ENCODE results near the gene FAT1. TPM values are rescaled to one million over a fixed set of nuclear protein-coding genes. Genes with fewer than 3 reads are reported as not detected.
A peak's percentile ranks its signal among the peaks of the same experiment; 100 is the strongest.

Gene FAT1
- total RNA-seq, 4 donors from 2014 or later = 321 to 477 (median 380) TPM

DNA sequence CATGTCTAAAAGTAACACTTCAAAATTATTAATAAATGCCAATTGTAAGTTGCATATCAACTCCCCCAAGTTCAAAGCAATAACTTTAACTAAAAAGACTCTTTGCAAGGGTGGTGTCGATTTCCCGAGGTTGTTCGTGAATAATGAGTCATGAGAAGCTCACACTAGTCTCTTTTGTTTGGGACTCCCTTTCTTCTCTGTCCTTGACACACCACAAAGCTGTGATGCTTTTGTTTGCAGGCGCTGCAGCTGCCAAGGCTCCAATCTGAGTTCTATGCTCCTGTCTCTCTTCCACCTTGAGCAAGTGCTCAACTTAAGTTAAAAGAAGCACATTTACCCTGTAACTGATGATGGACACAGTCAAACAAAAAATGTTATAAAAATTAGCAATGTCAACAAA lies 65.9 kb downstream of the FAT1 start:
- TF ChIP-seq, protein P1, sequence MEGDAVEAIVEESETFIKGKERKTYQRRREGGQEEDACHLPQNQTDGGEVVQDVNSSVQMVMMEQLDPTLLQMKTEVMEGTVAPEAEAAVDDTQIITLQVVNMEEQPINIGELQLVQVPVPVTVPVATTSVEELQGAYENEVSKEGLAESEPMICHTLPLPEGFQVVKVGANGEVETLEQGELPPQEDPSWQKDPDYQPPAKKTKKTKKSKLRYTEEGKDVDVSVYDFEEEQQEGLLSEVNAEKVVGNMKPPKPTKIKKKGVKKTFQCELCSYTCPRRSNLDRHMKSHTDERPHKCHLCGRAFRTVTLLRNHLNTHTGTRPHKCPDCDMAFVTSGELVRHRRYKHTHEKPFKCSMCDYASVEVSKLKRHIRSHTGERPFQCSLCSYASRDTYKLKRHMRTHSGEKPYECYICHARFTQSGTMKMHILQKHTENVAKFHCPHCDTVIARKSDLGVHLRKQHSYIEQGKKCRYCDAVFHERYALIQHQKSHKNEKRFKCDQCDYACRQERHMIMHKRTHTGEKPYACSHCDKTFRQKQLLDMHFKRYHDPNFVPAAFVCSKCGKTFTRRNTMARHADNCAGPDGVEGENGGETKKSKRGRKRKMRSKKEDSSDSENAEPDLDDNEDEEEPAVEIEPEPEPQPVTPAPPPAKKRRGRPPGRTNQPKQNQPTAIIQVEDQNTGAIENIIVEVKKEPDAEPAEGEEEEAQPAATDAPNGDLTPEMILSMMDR (IDR thresholded peaks at IDR 0.05) = no peak
- H3K4me1 ChIP-seq = peaks cover 3 to 40% (median 27%) of the 10 kb centered on the region in 4 donors
- H3K4me3 ChIP-seq = no peak overlapping the region
- H3K9me3 ChIP-seq = no peaks in the 10 kb centered on the region
- H3K36me3 ChIP-seq = no peaks in the 10 kb centered on the region
- 52% methylated on average over 4 of the region's 4 CpGs; no CpG with 5 or more reads in 1 of the 2 donors for WGBS, 2 donors (ENCODE audit: low coverage in 1 of 2)
- peak overlapping the region in 1 of 4 donors; percentile 79 for H3K27ac ChIP-seq
- intact Hi-C loops (cut with DNase I; ENCODE audit: low total_unique reads) = loop anchor here (1.0 kb wide), 1 partner anchor 25 kb away; no protein-coding TSS in a partner anchor
- in situ Hi-C loops (cut with MboI; ENCODE audit: low pct_ligation_motif_present in 1 of 4, low pct_unique_long_range_greater_than_20kb in 1 of 4, low sequenced_read_pairs in 3 of 4) = no loop called here
- H3K27me3 ChIP-seq = no peaks in the 10 kb centered on the region
- no peak for DNase-seq

DNA sequence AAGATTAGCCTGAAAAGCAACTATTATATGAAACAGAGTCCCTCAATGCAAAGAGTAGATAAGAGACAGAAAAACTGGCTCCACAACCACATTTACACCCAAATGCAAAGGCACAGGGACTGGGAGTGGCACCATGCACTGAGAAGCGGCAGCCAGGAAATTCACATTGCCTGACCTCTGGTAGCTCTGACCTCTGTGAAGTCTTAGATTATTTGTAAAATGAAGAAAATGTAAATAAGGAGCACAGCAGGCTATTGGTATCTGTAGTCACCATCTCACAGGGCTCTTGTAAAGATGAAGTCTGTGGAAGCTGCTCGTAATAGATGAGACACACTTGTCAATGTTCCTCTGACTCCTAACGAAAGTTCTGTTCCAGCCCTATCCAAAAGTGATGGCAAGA lies 69.7 kb downstream of the FAT1 start:
- TF ChIP-seq, protein P1 (IDR thresholded peaks at IDR 0.05) = no peak
- no peak for TF ChIP-seq POLR2AphosphoS5 (IDR thresholded peaks at IDR 0.05)
- no peak for TF ChIP-seq EP300 (IDR thresholded peaks at IDR 0.05; ENCODE audit: low read depth)
- no peak for TF ChIP-seq POLR2A (IDR thresholded peaks at IDR 0.05)
- 69 to 74% methylated on average over 3 of the region's 3 CpGs for WGBS, 2 donors (ENCODE audit: low coverage in 1 of 2)
- Histone ChIP-seq H3K4me1 (peaks cover 0 to 26% (median 15%) of the 10 kb centered on the region in 4 donors), H3K27ac (no peak overlapping the region), H3K4me3 (no peak overlapping the region), H3K36me3 (peaks cover 0 to 6% (median 0%) of the 10 kb centered on the region in 4 donors), H3K9me3 (no peaks in the 10 kb centered on the region), H3K27me3 (no peaks in the 10 kb centered on the region)
- DNase-seq = no peak
- intact Hi-C loops (cut with DNase I; ENCODE audit: low total_unique reads) (no loop called here), in situ Hi-C loops (cut with MboI; ENCODE audit: low pct_ligation_motif_present in 1 of 4, low pct_unique_long_range_greater_than_20kb in 1 of 4, low sequenced_read_pairs in 3 of 4) (no loop called here)

DNA sequence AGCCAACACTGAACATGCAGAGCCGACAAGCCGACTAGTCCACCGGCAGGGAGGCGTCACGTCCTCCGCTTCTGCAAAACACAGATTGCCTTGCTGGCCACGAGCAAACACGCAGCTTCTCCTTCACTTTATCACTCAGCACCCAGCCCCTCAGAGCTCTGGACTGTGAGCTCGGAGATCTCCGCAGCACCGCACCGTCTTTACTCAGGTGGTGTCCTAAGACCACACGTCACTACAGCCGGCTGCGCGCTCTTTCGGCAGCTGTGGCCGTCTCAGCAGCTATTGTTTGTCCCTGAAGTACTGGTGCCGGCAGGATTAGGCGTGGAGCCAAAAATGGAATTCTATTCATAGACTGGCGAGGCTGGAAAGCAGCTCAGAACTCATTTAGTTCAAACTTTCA lies 72.0 kb downstream of the FAT1 start:
- Histone ChIP-seq H3K9me3 (no peaks in the 10 kb centered on the region), H3K36me3 (peaks cover 0 to 6% (median 0%) of the 10 kb centered on the region in 4 donors), H3K27me3 (no peaks in the 10 kb centered on the region), H3K27ac (peak overlapping the region in 2 of 4 donors; percentile 5 to 7), H3K4me1 (peaks cover 0 to 9% (median 0%) of the 10 kb centered on the region in 4 donors), H3K4me3 (peak overlapping the region in 1 of 4 donors; percentile 20)
- DNase-seq = peak; percentile 37
- TF ChIP-seq POLR2AphosphoS5 (IDR thresholded peaks at IDR 0.05) (peak in 1 of 3 donors; percentile 5), POLR2A (IDR thresholded peaks at IDR 0.05) (no peak)
- intact Hi-C loops (cut with DNase I; ENCODE audit: low total_unique reads) (no loop called here), in situ Hi-C loops (cut with MboI; ENCODE audit: low pct_ligation_motif_present in 1 of 4, low pct_unique_long_range_greater_than_20kb in 1 of 4, low sequenced_read_pairs in 3 of 4) (no loop called here)
- WGBS, 2 donors (ENCODE audit: low coverage in 1 of 2) = 73 to 75% methylated on average over 3 to 21 of the region's 21 CpGs

DNA sequence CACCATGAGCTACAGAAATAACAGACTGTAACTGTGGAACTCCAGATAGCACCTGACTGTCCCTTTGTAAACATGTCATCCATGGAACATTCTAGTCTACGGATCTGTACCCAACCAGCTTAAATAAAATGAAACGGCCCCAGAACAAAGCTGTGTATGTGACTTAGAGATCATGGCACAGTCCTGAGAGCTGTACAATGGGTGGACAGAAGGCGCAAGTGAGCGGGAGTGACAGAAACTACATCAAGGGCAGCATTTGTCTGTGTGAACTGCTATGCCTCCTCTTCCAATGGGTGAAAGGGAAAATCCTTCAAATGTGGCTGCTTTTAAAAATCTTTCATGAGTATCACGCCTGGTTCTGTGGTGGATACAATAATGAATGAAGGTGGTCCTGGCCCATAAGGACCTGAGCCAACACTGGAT lies 72.5 kb downstream of the FAT1 start:
- DNase-seq = no peak
- peaks cover 0 to 9% (median 0%) of the 10 kb centered on the region in 4 donors for H3K4me1 ChIP-seq
- in situ Hi-C loops (cut with MboI; ENCODE audit: low pct_ligation_motif_present in 1 of 4, low pct_unique_long_range_greater_than_20kb in 1 of 4, low sequenced_read_pairs in 3 of 4) (no loop called here), intact Hi-C loops (cut with DNase I; ENCODE audit: low total_unique reads) (no loop called here)
- peak overlapping the region in 1 of 4 donors; percentile 20 for H3K4me3 ChIP-seq
- WGBS, 2 donors (ENCODE audit: low coverage in 1 of 2) = 88% methylated on average over 5 of the region's 5 CpGs
- no peaks in the 10 kb centered on the region for H3K27me3 ChIP-seq
- no peaks in the 10 kb centered on the region for H3K9me3 ChIP-seq
- peaks cover 0 to 6% (median 0%) of the 10 kb centered on the region in 4 donors for H3K36me3 ChIP-seq
- H3K27ac ChIP-seq = peak overlapping the region in 2 of 4 donors; percentile 5 to 7
- TF ChIP-seq, protein P1 (IDR thresholded peaks at IDR 0.05) = no peak
- TF ChIP-seq POLR2AphosphoS5 (IDR thresholded peaks at IDR 0.05) = no peak
- TF ChIP-seq EP300 (IDR thresholded peaks at IDR 0.05; ENCODE audit: low read depth) = no peak
- TF ChIP-seq POLR2A (IDR thresholded peaks at IDR 0.05) = no peak
